HEK293T (cell line): ENCODE results near the gene SETD3.

Experiments used
- FOXK2 ChIP-seq: fragments of 450-650 bp; IDR thresholded peaks from 2 replicates; pipeline ENCODE4 v1.6.1; 2016; ENCODE audit warnings: mild to moderate bottlenecking
- LEF1 ChIP-seq: fragments of 450-650 bp; IDR thresholded peaks from 2 replicates; pipeline ENCODE4 v1.6.1; 2017; ENCODE audit warnings: mild to moderate bottlenecking, borderline replicate concordance
- SP1 ChIP-seq: fragments of 450-650 bp; IDR thresholded peaks from 2 replicates; pipeline ENCODE4 v1.6.1; 2017
- TARDBP ChIP-seq: fragments of 450-650 bp; IDR thresholded peaks from 2 replicates; pipeline ENCODE4 v1.6.1; 2016

- no peak for TF ChIP-seq TARDBP
- TF ChIP-seq FOXK2, result no peak
- no peak for TF ChIP-seq LEF1
- TF ChIP-seq SP1, result no peak
Observed at GRCh38 chr14:99374964-99375363, 105.7 kb downstream of the SETD3 start.
